GM18873 (cell line): ENCODE data around the gene ASB10.

Experiments
- ATAC-seq: cut with Tn5 transposase; IDR thresholded peaks from one replicate; pipeline ENCODE4 v1.9.1; 2021; ENCODE audit warnings: mild to moderate bottlenecking, moderate library complexity, moderate number of reproducible peaks; ENCODE audit not compliant: unreplicated experiment, low FRiP score

Gene ASB10

GRCh38 chr7:151128144-151128543 is 58.9 kb downstream of the ASB10 start:
- ATAC-seq, result no peak

GRCh38 chr7:151126491-151127137 is 60.4 kb downstream of the ASB10 start:
- no peak for ATAC-seq

- ATAC-seq, result no peak
Measured at GRCh38 chr7:151125846-151126481, 61.1 kb downstream of the ASB10 start.
